Suprapubic skin (tissue), 4 donors: ENCODE results near the gene PDE7B. TPM values are rescaled to one million over a fixed set of nuclear protein-coding genes. Genes with fewer than 3 reads are reported as not detected.

ENCODE experiments used
- DNase-seq, 2 donors: peaks; one replicate each; pipeline ENCODE4 v3.0.0-alpha.2; 2019; ENCODE audit warnings: low spot score in 2 of 2
- H3K27ac ChIP-seq: fragments of 200-600 bp; sonication (generic); one replicate; pipeline ENCODE4 v1.5.1; 2019
- H3K27me3 ChIP-seq: fragments of 200-600 bp; sonication (generic); one replicate; pipeline ENCODE4 v1.5.1; 2019
- H3K36me3 ChIP-seq: fragments of 200-600 bp; sonication (generic); one replicate; pipeline ENCODE4 v1.5.1; 2019
- H3K4me1 ChIP-seq: fragments of 200-600 bp; sonication (generic); one replicate; pipeline ENCODE4 v1.5.1; 2019
- H3K4me3 ChIP-seq: fragments of 200-600 bp; sonication (generic); one replicate; pipeline ENCODE4 v1.5.1; 2019; ENCODE audit warnings: mild to moderate bottlenecking
- H3K9me3 ChIP-seq: fragments of 200-600 bp; sonication (generic); one replicate; pipeline ENCODE4 v1.5.1; 2019
- CTCF ChIP-seq, 2 donors: fragments of 200-600 bp in 1 of 2; fragments of 450-650 bp in 1 of 2; sonication (generic) in 1 of 2; IDR thresholded peaks; one replicate each; pipeline ENCODE4 v1.5.1; 2016 to 2019; ENCODE audit warnings: antibody characterized with exemption in 2 of 2, mild to moderate bottlenecking in 1 of 2, moderate library complexity in 1 of 2
- EP300 ChIP-seq: sonication (generic); formaldehyde crosslinking; IDR thresholded peaks from one replicate; pipeline ENCODE4 v1.6.1; 2017; ENCODE audit warnings: antibody characterized with exemption
- POLR2A ChIP-seq, 2 donors: fragments of 450-650 bp; IDR thresholded peaks; one replicate each; pipeline ENCODE4 v1.6.1; 2017; ENCODE audit warnings: antibody characterized with exemption in 2 of 2, mild to moderate bottlenecking in 2 of 2, moderate library complexity in 2 of 2
- POLR2AphosphoS5 ChIP-seq, 3 donors: sonication (generic); formaldehyde crosslinking; IDR thresholded peaks; one replicate each; pipeline ENCODE4 v1.6.1; 2017; ENCODE audit warnings: antibody characterized with exemption in 3 of 3
- WGBS: methylation state at CpG from one replicate; pipeline ENCODE4 v1.1.5; 2018; 5-methylcytosine and 5-hydroxymethylcytosine counted together
- total RNA-seq, 4 donors: library from RNA; depleted of rRNA; stranded (reverse); fragments of >200 nt; gene quantifications; one replicate each; pipeline ENCODE4 v1.1.0, GENCODE V29; 2016

PDE7B gene
- total RNA-seq, 4 donors from 2014 or later: 0.26 to 1.2 (median 0.62) TPM

- no peaks in the 10 kb centered on the region for H3K9me3 ChIP-seq
- no peak for TF ChIP-seq CTCF (IDR thresholded peaks at IDR 0.05)
- no peak for TF ChIP-seq POLR2AphosphoS5 (IDR thresholded peaks at IDR 0.05)
- H3K4me3 ChIP-seq: no peak overlapping the region
- WGBS: 79% methylated on average over 6 of the region's 6 CpGs
- no peaks in the 10 kb centered on the region for H3K27me3 ChIP-seq
- no peak for DNase-seq
- H3K36me3 ChIP-seq: peaks cover 5% of the 10 kb centered on the region
- no peaks in the 10 kb centered on the region for H3K4me1 ChIP-seq
- H3K27ac ChIP-seq: no peak overlapping the region
Measured at GRCh38 chr6:136192902-136193301, 341.4 kb downstream of the PDE7B start.

GRCh38 chr6:136201732-136202131, 350.2 kb downstream of the PDE7B start:
- no peaks in the 10 kb centered on the region for H3K9me3 ChIP-seq
- no peaks in the 10 kb centered on the region for H3K36me3 ChIP-seq
- H3K27me3 ChIP-seq: no peaks in the 10 kb centered on the region
- H3K27ac ChIP-seq: no peak overlapping the region
- WGBS: 60% methylated on average over 5 of the region's 5 CpGs
- no peak overlapping the region for H3K4me3 ChIP-seq
- no peak for DNase-seq
- no peak for TF ChIP-seq POLR2A (IDR thresholded peaks at IDR 0.05)
- no peaks in the 10 kb centered on the region for H3K4me1 ChIP-seq

- no peaks in the 10 kb centered on the region for H3K9me3 ChIP-seq
- H3K4me3 ChIP-seq: no peak overlapping the region
- 91% methylated on average over 4 of the region's 4 CpGs for WGBS
- no peaks in the 10 kb centered on the region for H3K27me3 ChIP-seq
- DNase-seq: no peak
- no peak overlapping the region for H3K27ac ChIP-seq
- no peaks in the 10 kb centered on the region for H3K4me1 ChIP-seq
- no peaks in the 10 kb centered on the region for H3K36me3 ChIP-seq
- TF ChIP-seq POLR2A (IDR thresholded peaks at IDR 0.05) (no peak), CTCF (IDR thresholded peaks at IDR 0.05) (no peak), EP300 (no peak), POLR2AphosphoS5 (IDR thresholded peaks at IDR 0.05) (no peak)
Measured at GRCh38 chr6:136208783-136209182, 357.3 kb downstream of the PDE7B start.

GRCh38 chr6:136209496-136209895, 358.0 kb downstream of the PDE7B start:
- TF ChIP-seq POLR2A (IDR thresholded peaks at IDR 0.05) (no peak), POLR2AphosphoS5 (IDR thresholded peaks at IDR 0.05) (no peak), CTCF (IDR thresholded peaks at IDR 0.05) (no peak), EP300 (no peak)
- 89% methylated on average over 2 of the region's 2 CpGs for WGBS

GRCh38 chr6:136210398-136211165, 359.1 kb downstream of the PDE7B start:
- Histone ChIP-seq H3K9me3 (no peaks in the 10 kb centered on the region), H3K27ac (no peak overlapping the region), H3K4me3 (no peak overlapping the region), H3K4me1 (no peaks in the 10 kb centered on the region), H3K27me3 (no peaks in the 10 kb centered on the region), H3K36me3 (no peaks in the 10 kb centered on the region)
- 86% methylated on average over 13 of the region's 13 CpGs for WGBS
- no peak for DNase-seq
- TF ChIP-seq EP300: no peak
- no peak for TF ChIP-seq CTCF (IDR thresholded peaks at IDR 0.05)
- TF ChIP-seq POLR2AphosphoS5 (IDR thresholded peaks at IDR 0.05): no peak
- TF ChIP-seq POLR2A (IDR thresholded peaks at IDR 0.05): no peak

More at GRCh38 chr6:136209496-136209895, 358.0 kb downstream of the PDE7B start:
- H3K27ac ChIP-seq: no peak overlapping the region
- no peaks in the 10 kb centered on the region for H3K9me3 ChIP-seq
- H3K4me3 ChIP-seq: no peak overlapping the region
- H3K27me3 ChIP-seq: no peaks in the 10 kb centered on the region
- DNase-seq: no peak
- no peaks in the 10 kb centered on the region for H3K4me1 ChIP-seq
- H3K36me3 ChIP-seq: no peaks in the 10 kb centered on the region
